GM12875 (cell line): Measurements from ENCODE around the gene TLCD4.

Source experiments
- H3K4me3 ChIP-seq: one replicate; pipeline ENCODE4 v1.5.1; 2011; ENCODE audit warnings: low read depth, low read length, control low read depth
- CTCF ChIP-seq: IDR thresholded peaks from 2 replicates; pipeline ENCODE4 v1.5.1; 2011; ENCODE audit warnings: low read depth, mild to moderate bottlenecking, control low read depth, inconsistent platforms, low read length, moderate library complexity, borderline replicate concordance; ENCODE audit not compliant: insufficient read depth

Gene TLCD4

DNA sequence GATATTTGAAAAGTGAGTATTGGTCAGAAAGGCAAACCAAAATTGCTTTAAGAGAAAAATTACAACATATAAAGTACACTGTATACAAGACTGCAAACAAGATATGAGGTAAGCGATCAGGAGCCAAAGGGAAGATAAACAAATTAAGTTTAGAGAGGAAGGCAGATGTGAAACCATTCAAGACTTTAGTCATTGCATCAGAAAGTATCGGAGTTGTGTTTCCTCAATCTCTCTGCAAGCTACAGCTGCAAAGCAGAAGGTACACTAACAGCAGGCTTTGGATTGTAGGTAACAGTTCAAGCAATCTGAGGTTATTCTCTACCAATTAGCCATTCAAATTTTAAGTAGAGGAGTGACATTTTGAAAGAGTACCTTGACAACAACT is 21.3 kb upstream of the TLCD4 start:
- TF ChIP-seq CTCF, result no peak

GRCh38 chr1:95096218-95096841 is 20.8 kb upstream of the TLCD4 start:
- no peak for TF ChIP-seq CTCF
- H3K4me3 ChIP-seq, result no peak overlapping the region

More for the DNA sequence above, 21.3 kb upstream of the TLCD4 start:
- H3K4me3 ChIP-seq, result no peak overlapping the region

DNA sequence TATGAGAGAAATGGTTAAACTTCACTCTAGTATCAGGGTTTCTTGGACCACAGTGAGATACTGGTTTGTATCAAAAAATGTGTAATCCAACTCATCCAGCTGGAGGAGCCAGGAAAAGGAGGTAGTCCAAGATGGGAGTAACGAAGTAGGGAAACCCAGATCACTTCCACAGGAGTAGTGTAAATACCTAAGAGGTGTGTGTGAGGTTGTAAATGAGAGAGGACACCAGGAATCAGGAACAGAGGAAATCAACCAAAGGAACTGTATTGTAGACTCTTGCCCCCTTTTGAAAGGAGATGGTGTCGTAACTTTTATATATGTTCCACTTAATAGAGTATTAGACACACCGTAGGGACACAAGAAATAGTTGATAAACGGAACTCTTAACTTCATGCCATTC is 19.7 kb upstream of the TLCD4 start:
- H3K4me3 ChIP-seq, result no peak overlapping the region
- no peak for TF ChIP-seq CTCF

- no peak overlapping the region for H3K4me3 ChIP-seq
- no peak for TF ChIP-seq CTCF
Measured at GRCh38 chr1:95098196-95098595, 19.0 kb upstream of the TLCD4 start.

- no peak overlapping the region for H3K4me3 ChIP-seq
- TF ChIP-seq CTCF, result no peak
Measured at GRCh38 chr1:95108792-95109191, 8.4 kb upstream of the TLCD4 start.

DNA sequence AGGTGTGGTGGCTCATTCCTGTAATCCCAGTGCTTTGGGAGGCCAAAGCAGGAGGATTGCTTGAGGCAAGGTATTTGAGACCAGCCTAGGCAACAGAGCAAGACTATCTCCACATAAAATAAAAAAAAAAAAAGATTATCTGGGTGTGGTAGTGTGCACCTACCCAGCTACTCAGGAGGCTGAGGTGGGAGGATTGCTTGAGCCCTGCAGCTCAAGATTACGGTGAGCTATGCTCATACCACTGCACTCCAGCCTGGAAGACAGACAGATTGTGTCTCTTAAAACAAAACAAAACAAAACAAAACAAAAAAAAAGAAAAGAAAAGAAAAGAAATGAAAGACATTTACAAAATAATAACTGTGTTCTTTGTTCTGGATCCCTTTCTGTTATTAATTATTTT is 6.1 kb upstream of the TLCD4 start:
- TF ChIP-seq CTCF, result no peak
- no peak overlapping the region for H3K4me3 ChIP-seq

DNA sequence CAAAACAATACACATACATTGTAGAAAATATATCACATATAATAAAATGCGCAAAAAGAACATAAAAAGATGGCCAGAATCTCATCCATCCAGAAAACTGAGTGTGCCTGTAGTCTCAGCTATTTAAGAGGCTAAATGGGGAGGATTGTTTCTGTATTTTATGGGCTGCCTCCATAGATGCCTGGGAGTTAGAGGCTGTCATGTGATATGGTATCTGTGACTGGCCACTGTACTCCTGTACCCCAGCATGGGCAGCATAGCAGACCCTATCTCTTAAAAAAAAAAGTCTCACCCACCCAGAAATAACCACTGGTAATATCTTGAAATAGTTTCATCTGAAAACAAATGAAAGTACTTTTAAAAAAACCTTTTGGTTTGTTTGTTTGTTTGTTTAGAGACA is 3.5 kb upstream of the TLCD4 start:
- TF ChIP-seq CTCF, result no peak
- no peak overlapping the region for H3K4me3 ChIP-seq
